Measurements from ENCODE around the gene CLSTN2. TPM values are rescaled to one million over a fixed set of nuclear protein-coding genes. Genes with fewer than 3 reads are reported as not detected.

Gene CLSTN2
- total and polyA plus RNA-seq, 2 of the 8 experiments (the other 6 are each of a cell fraction or from before 2014, with no cell fraction given): 0.39 to 0.52 TPM

DNA sequence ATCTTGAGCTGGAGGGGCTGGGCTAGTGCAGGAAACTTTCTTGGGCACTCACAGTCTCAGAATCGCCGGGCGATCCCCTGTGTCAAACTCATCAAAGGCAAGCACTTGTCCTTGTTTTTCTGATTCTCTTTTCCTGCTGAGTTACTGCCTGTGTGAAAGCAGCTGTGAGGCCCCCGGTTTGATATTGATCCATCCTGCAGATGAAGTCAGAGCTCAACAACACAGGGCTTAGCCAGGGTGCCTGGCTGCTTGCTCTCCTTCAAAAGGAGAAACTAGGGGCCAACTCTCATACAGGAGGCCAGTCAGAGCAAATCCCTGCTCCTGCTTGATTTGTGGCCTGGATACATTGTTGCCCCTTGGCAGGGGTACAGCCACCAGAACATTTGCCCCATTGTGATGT, 22.9 kb downstream of the CLSTN2 start:
- H2BK12ac ChIP-seq (ENCODE audit: low read depth, low read length): no peak overlapping the region
- H2BK5ac ChIP-seq (ENCODE audit: low read depth, low read length): no peak overlapping the region
- H3K56ac ChIP-seq (replicated peaks; ENCODE audit: insufficient read length, low read depth, low read length): no peak overlapping the region
- H4K91ac ChIP-seq (replicated peaks; ENCODE audit: insufficient read length, low read length): no peak overlapping the region
- CTCF ChIA-PET (ENCODE audit: partially characterized antibody): interaction anchor here (0.9 to 4.8 kb wide), 5 partner anchors 9 to 594 kb away, joined by 3 to 26 read pairs (median 4); partner anchors contain the start of gene CLSTN2
- H2AFZ ChIP-seq (ENCODE audit: low read length): no peak overlapping the region
- FAIRE-seq (no peak), DNase-seq (ENCODE audit: low read depth in 1 of 2, low spot score in 2 of 2) (no peak)
- no peak overlapping the region for H3K4me3 ChIP-seq (ENCODE audit: extremely low read depth in 1 of 4, insufficient read depth in 2 of 4, low read depth in 3 of 4, low read length in 4 of 4)
- H3K4ac ChIP-seq (replicated peaks; ENCODE audit: insufficient read length, low read depth, low read length): no peak overlapping the region
- H3K18ac ChIP-seq (ENCODE audit: extremely low read depth, low read length): no peak overlapping the region
- H3K4me2 ChIP-seq (ENCODE audit: insufficient read depth in 1 of 2, low read depth in 2 of 2, low read length in 2 of 2): no peak overlapping the region
- H4K20me1 ChIP-seq (replicated peaks in 1 of 2; ENCODE audit: control insufficient read depth in 1 of 2, insufficient read depth in 2 of 2, low read length in 2 of 2): peaks cover 0 to 1% of the 10 kb centered on the region in 2 experiments
- WGBS, 2 experiments (ENCODE audit: extremely low coverage in 1 of 2, insufficient coverage in 1 of 2, insufficient read length in 1 of 2, insufficient replicate concordance in 2 of 2, low coverage in 1 of 2, low lambda C conversion rate in 2 of 2, missing lambda C conversion rate in 1 of 2): 73% methylated on average over 4 of the region's 4 CpGs; no CpG with 5 or more reads in 1 of the 2 experiments
- H3K23me2 ChIP-seq (ENCODE audit: low read depth, low read length): no peaks in the 10 kb centered on the region
- no peaks in the 10 kb centered on the region for H3K36me3 ChIP-seq (ENCODE audit: control insufficient read depth in 2 of 4, insufficient read depth in 4 of 4, low read length in 3 of 4)
- no peak overlapping the region for H2BK120ac ChIP-seq (replicated peaks; ENCODE audit: low read depth, low read length)
- H3K27me3 ChIP-seq (replicated peaks in 1 of 4; ENCODE audit: control insufficient read depth in 3 of 4, extremely low read depth in 1 of 4, insufficient read depth in 3 of 4, low read length in 3 of 4): no peaks in the 10 kb centered on the region
- no peak overlapping the region for H3K27ac ChIP-seq (ENCODE audit: low read depth, low read length)
- H3K9me3 ChIP-seq (ENCODE audit: insufficient read depth in 2 of 2, low read depth in 1 of 2, low read length in 1 of 2): no peaks in the 10 kb centered on the region
- POLR2A ChIA-PET (ENCODE audit: partially characterized antibody): no interaction called here
- no peak overlapping the region for H4K5ac ChIP-seq (ENCODE audit: insufficient read length, low read depth, low read length)
- 0 out of 7 replicates have a peak, but pooled peaks cover 0 to 3% (median 1%) of the 10 kb centered on the region in 4 experiments for H3K4me1 ChIP-seq (replicated peaks in 1 of 4; ENCODE audit: control insufficient read depth in 3 of 4, insufficient read depth in 4 of 4, low read length in 3 of 4)
- H3K9ac ChIP-seq (replicated peaks in 1 of 4; ENCODE audit: extremely low read depth in 1 of 4, low read depth in 3 of 4, low read length in 3 of 4): no peak overlapping the region
- H3K79me1 ChIP-seq (ENCODE audit: low read depth, low read length): no peaks in the 10 kb centered on the region
- no peak overlapping the region for H2AK5ac ChIP-seq (ENCODE audit: low read depth, low read length)
- H3K14ac ChIP-seq (ENCODE audit: insufficient read length): no peak overlapping the region
- no peak overlapping the region for H2BK20ac ChIP-seq (ENCODE audit: low read length)
- H4K8ac ChIP-seq (ENCODE audit: extremely low read depth, insufficient read depth, low read length): no peak overlapping the region
- no peak overlapping the region for H2BK15ac ChIP-seq (ENCODE audit: low read length)
- H3K79me2 ChIP-seq (ENCODE audit: control insufficient read depth in 1 of 2, insufficient read depth in 2 of 2, low read length in 2 of 2): no peaks in the 10 kb centered on the region
- no peak overlapping the region for H3K23ac ChIP-seq (ENCODE audit: insufficient read length)
- TF ChIP-seq FOSL1 (IDR thresholded peaks at IDR 0.05; ENCODE audit: insufficient read depth, low read depth, low read length): no peak
- TF ChIP-seq BCL11A (IDR thresholded peaks at IDR 0.05; ENCODE audit: low read depth in 2 of 2, low read length in 2 of 2): no peak
- TF ChIP-seq SP1 (IDR thresholded peaks at IDR 0.05; ENCODE audit: low read depth, low read length): no peak
- TF ChIP-seq TAF1 (IDR thresholded peaks at IDR 0.05; ENCODE audit: low read depth, low read length): no peak
- TF ChIP-seq POLR2AphosphoS5 (IDR thresholded peaks at IDR 0.05; ENCODE audit: low read depth, low read length): no peak
- no peak for TF ChIP-seq SIN3A (conservative IDR thresholded peaks at IDR 0.05 in 1 of 2, IDR thresholded peaks at IDR 0.05 in 1 of 2; ENCODE audit: low read depth in 1 of 2, low read length in 2 of 2)
- TF ChIP-seq YY1 (IDR thresholded peaks at IDR 0.05; ENCODE audit: low read depth, low read length): no peak
- TF ChIP-seq, protein P1, sequence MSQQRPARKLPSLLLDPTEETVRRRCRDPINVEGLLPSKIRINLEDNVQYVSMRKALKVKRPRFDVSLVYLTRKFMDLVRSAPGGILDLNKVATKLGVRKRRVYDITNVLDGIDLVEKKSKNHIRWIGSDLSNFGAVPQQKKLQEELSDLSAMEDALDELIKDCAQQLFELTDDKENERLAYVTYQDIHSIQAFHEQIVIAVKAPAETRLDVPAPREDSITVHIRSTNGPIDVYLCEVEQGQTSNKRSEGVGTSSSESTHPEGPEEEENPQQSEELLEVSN (IDR thresholded peaks at IDR 0.05): no peak
- no peak for TF ChIP-seq SIX5 (IDR thresholded peaks at IDR 0.05; ENCODE audit: low read depth, low read length)
- TF ChIP-seq EP300 (IDR thresholded peaks at IDR 0.05; ENCODE audit: borderline replicate concordance in 1 of 2, low read depth in 2 of 2, low read length in 2 of 2): no peak
- TF ChIP-seq, protein P2, sequence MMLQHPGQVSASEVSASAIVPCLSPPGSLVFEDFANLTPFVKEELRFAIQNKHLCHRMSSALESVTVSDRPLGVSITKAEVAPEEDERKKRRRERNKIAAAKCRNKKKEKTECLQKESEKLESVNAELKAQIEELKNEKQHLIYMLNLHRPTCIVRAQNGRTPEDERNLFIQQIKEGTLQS (IDR thresholded peaks at IDR 0.05; ENCODE audit: insufficient read depth, low read depth, low read length): no peak
- no peak for TF ChIP-seq NRF1 (IDR thresholded peaks at IDR 0.05; ENCODE audit: low read depth, low read length)
- no peak for TF ChIP-seq SUZ12 (IDR thresholded peaks at IDR 0.05; ENCODE audit: low read length)

Measured in H1 (cell line).